ENCODE results near the gene KIAA1755. TPM values are rescaled to one million over a fixed set of nuclear protein-coding genes. Genes with fewer than 3 reads are reported as not detected.

The KIAA1755 gene
- total and polyA plus RNA-seq, 10 donors: 0.51 to 7.3 (median 4.7) TPM

- WGBS, 5 donors: 73 to 91% (median 83%) methylated on average over 12 to 18 of the region's 18 CpGs
- peak; percentile 66 for DNase-seq
Observed at GRCh38 chr20:38212806-38213606, 47.5 kb downstream of the KIAA1755 start.

GRCh38 chr20:38211200-38212097 lies 49.1 kb downstream of the KIAA1755 start:
- no peak for TF ChIP-seq CTCF (IDR thresholded peaks at IDR 0.05 in 8 of 11, conservative IDR thresholded peaks at IDR 0.05 in 3 of 11)
- no peak for TF ChIP-seq POLR2AphosphoS5 (IDR thresholded peaks at IDR 0.05)
- no peak for TF ChIP-seq POLR2A (IDR thresholded peaks at IDR 0.05)
- Histone ChIP-seq H3K36me3 (no peaks in the 10 kb centered on the region), H3K27me3 (replicated peaks in 1 of 7) (no peaks in the 10 kb centered on the region), H3K4me1 (peaks cover 0 to 9% (median 0%) of the 10 kb centered on the region in 6 donors), H3K4me3 (no peak overlapping the region), H3K27ac (no peak overlapping the region), H3K9me3 (no peaks in the 10 kb centered on the region)
- intact Hi-C loops (cut with DNase I; ENCODE audit: low total_unique reads): no loop called here
- WGBS, 5 donors: 69 to 85% (median 82%) methylated on average over 5 to 9 of the region's 9 CpGs
- no peak for DNase-seq

More at GRCh38 chr20:38212806-38213606, 47.5 kb downstream of the KIAA1755 start:
- H3K27me3 ChIP-seq (replicated peaks in 1 of 7): no peaks in the 10 kb centered on the region
- H3K36me3 ChIP-seq: no peaks in the 10 kb centered on the region
- peaks cover 0 to 9% (median 0%) of the 10 kb centered on the region in 6 donors for H3K4me1 ChIP-seq
- no peaks in the 10 kb centered on the region for H3K9me3 ChIP-seq
- H3K27ac ChIP-seq: no peak overlapping the region
- intact Hi-C loops (cut with DNase I; ENCODE audit: low total_unique reads): no loop called here
- TF ChIP-seq CTCF (IDR thresholded peaks at IDR 0.05 in 8 of 11, conservative IDR thresholded peaks at IDR 0.05 in 3 of 11) (no peak), POLR2AphosphoS5 (IDR thresholded peaks at IDR 0.05) (no peak), POLR2A (IDR thresholded peaks at IDR 0.05) (no peak)
- no peak overlapping the region for H3K4me3 ChIP-seq

GRCh38 chr20:38210741-38211140 lies 49.8 kb downstream of the KIAA1755 start:
- 49 to 61% (median 53%) methylated on average over 6 of the region's 6 CpGs for WGBS, 5 donors
- intact Hi-C loops (cut with DNase I; ENCODE audit: low total_unique reads): no loop called here
- H3K27me3 ChIP-seq (replicated peaks in 1 of 7): no peaks in the 10 kb centered on the region
- DNase-seq: no peak
- peaks cover 0 to 9% (median 0%) of the 10 kb centered on the region in 6 donors for H3K4me1 ChIP-seq
- H3K9me3 ChIP-seq: no peaks in the 10 kb centered on the region
- no peak overlapping the region for H3K4me3 ChIP-seq
- no peak overlapping the region for H3K27ac ChIP-seq
- TF ChIP-seq CTCF (IDR thresholded peaks at IDR 0.05 in 8 of 11, conservative IDR thresholded peaks at IDR 0.05 in 3 of 11): no peak
- TF ChIP-seq POLR2A (IDR thresholded peaks at IDR 0.05): no peak
- TF ChIP-seq POLR2AphosphoS5 (IDR thresholded peaks at IDR 0.05): no peak
- no peaks in the 10 kb centered on the region for H3K36me3 ChIP-seq

Data from spleen (tissue), 11 donors.